Mesothelial cell of epicardium (in vitro differentiated cells): Measurements from ENCODE around the gene KIF3C. TPM values are rescaled to one million over a fixed set of nuclear protein-coding genes. Genes with fewer than 3 reads are reported as not detected.
A peak's percentile ranks its signal among the peaks of the same experiment; 100 is the strongest.

ENCODE experiments used
- DNase-seq, 2 experiments: peaks; one replicate each; pipeline ENCODE4 v3.0.0; 2021; ENCODE audit warnings: low spot score in 2 of 2; ENCODE audit not compliant: unreplicated experiment in 2 of 2
- H3K27ac Mint-ChIP-seq: 2 replicates; pipeline ENCODE4 v1.8.0; 2021; ENCODE audit warnings: mixed read lengths
- H3K27me3 Mint-ChIP-seq: 2 replicates; pipeline ENCODE4 v1.8.0; 2021; ENCODE audit warnings: low read depth, mixed read lengths
- H3K36me3 Mint-ChIP-seq: 2 replicates; pipeline ENCODE4 v1.8.0; 2021; ENCODE audit warnings: mixed read lengths
- H3K4me1 Mint-ChIP-seq: 2 replicates; pipeline ENCODE4 v1.8.0; 2021; ENCODE audit warnings: mixed read lengths
- H3K4me3 Mint-ChIP-seq: 2 replicates; pipeline ENCODE4 v1.8.0; 2021; ENCODE audit warnings: mild to moderate bottlenecking, moderate library complexity, mixed read lengths
- H3K9me3 Mint-ChIP-seq: 2 replicates; pipeline ENCODE4 v1.8.0; 2021; ENCODE audit warnings: mixed read lengths
- total RNA-seq: library from RNA; stranded (reverse); gene quantifications from 3 replicates; pipeline ENCODE4 v1.2.1, GENCODE V29; 2021
- TF ChIP-seq, protein P1 (sequence below): fragments of 200-600 bp; sonication (generic); IDR thresholded peaks from one replicate; pipeline ENCODE4 v1.5.0; 2021; ENCODE audit warnings: antibody characterized with exemption; ENCODE audit not compliant: unreplicated experiment

Gene KIF3C
- total RNA-seq, 1 donor from 2014 or later: 39.5 TPM

GRCh38 chr2:25887624-25888242 lies 94.6 kb downstream of the KIF3C start:
- H3K27ac Mint-ChIP-seq: no peak overlapping the region
- no peak for DNase-seq
- TF ChIP-seq, protein P1, sequence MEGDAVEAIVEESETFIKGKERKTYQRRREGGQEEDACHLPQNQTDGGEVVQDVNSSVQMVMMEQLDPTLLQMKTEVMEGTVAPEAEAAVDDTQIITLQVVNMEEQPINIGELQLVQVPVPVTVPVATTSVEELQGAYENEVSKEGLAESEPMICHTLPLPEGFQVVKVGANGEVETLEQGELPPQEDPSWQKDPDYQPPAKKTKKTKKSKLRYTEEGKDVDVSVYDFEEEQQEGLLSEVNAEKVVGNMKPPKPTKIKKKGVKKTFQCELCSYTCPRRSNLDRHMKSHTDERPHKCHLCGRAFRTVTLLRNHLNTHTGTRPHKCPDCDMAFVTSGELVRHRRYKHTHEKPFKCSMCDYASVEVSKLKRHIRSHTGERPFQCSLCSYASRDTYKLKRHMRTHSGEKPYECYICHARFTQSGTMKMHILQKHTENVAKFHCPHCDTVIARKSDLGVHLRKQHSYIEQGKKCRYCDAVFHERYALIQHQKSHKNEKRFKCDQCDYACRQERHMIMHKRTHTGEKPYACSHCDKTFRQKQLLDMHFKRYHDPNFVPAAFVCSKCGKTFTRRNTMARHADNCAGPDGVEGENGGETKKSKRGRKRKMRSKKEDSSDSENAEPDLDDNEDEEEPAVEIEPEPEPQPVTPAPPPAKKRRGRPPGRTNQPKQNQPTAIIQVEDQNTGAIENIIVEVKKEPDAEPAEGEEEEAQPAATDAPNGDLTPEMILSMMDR: no peak
- H3K36me3 Mint-ChIP-seq: no peaks in the 10 kb centered on the region
- H3K4me3 Mint-ChIP-seq: no peak overlapping the region
- no peaks in the 10 kb centered on the region for H3K9me3 Mint-ChIP-seq
- H3K27me3 Mint-ChIP-seq: peaks cover 38% of the 10 kb centered on the region
- H3K4me1 Mint-ChIP-seq: no peaks in the 10 kb centered on the region

DNA sequence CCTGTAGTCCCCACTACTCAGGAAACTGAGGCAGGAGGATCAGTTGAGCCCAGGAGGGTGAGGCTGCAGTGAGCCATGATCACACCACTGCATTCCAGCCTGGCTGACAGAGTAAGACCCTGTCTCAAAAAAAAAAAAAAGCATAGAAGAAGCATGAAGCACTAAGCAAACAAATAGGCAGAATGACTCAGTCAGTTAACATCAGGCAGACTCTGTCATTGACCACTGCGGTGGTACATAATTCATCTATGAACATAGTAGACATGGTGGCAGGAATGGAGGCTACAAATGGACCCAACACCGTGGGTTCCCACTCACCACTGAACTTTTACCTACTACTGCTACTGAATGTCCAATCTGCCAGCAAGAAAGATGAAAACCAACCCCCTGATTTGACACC lies 96.4 kb downstream of the KIF3C start:
- Mint-ChIP-seq H3K4me3 (no peak overlapping the region), H3K27ac (no peak overlapping the region), H3K27me3 (peaks cover 56% of the 10 kb centered on the region), H3K4me1 (no peaks in the 10 kb centered on the region), H3K9me3 (no peaks in the 10 kb centered on the region), H3K36me3 (no peaks in the 10 kb centered on the region)
- TF ChIP-seq, protein P1: no peak
- DNase-seq: no peak

DNA sequence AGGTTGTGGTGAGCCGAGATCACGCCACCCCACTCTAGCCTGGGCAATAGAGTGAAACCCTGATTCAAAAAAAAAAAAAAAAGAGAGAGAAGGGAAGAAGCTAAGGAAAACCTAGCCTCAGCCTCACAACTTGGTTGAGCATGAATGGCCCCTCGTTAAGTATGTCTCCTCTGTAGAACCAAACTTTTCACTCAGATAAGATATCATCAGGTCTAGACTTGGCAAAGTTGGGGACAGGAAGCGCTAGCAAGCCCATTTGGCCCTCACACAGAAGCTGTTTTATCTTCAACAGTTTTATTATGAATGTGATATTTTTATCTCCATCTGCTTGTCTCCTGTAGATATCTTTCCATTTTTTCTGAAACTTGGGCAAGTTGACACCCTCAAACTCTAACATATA lies 100.5 kb downstream of the KIF3C start:
- Mint-ChIP-seq H3K27me3 (peaks cover 54% of the 10 kb centered on the region), H3K9me3 (no peaks in the 10 kb centered on the region)
- DNase-seq: no peak

DNA sequence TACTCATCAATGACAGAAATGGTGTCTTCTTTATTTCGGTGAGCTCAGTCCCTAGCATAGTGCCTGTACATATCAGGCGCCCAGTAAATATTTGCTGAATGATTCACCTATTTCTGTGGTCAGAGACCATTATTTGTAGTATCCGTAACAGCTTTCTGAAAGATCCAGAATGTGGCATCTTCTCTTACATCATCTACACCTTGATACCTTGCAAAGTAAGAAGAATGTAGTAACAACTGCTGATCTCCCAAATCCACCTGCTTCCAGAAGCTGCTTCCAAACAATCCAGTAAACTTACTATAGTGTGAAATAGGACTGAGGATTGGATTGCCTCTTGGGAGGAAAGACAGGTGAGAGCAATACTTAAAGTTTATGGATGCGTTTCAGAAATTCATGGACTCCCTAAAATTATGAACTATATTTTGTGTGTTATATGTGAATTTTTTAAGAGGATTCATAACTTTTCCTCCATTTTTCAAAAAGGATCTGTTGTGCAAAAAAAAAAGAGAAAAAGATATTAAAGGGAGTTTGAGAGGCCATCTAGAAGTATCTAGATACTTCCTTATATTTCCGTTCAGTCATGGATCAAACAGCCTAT lies 103.1 kb downstream of the KIF3C start:
- no peak for DNase-seq
- TF ChIP-seq, protein P1: no peak
- H3K36me3 Mint-ChIP-seq: no peaks in the 10 kb centered on the region
- no peaks in the 10 kb centered on the region for H3K9me3 Mint-ChIP-seq
- peaks cover 41% of the 10 kb centered on the region for H3K27me3 Mint-ChIP-seq
- H3K4me1 Mint-ChIP-seq: peaks cover 23% of the 10 kb centered on the region
- H3K27ac Mint-ChIP-seq: peak overlapping the region; percentile 99
- H3K4me3 Mint-ChIP-seq: peak overlapping the region; percentile 97

More for the DNA sequence above, 100.5 kb downstream of the KIF3C start:
- Mint-ChIP-seq H3K4me1 (peaks cover 14% of the 10 kb centered on the region), H3K36me3 (no peaks in the 10 kb centered on the region), H3K27ac (no peak overlapping the region), H3K4me3 (no peak overlapping the region)
- TF ChIP-seq, protein P1: no peak

- H3K4me3 Mint-ChIP-seq: peak within 1 kb of the TSS; percentile 97
- TF ChIP-seq, protein P1: no peak
- peaks cover 23% of the 10 kb centered on the region for H3K4me1 Mint-ChIP-seq
- H3K27me3 Mint-ChIP-seq: peaks cover 34% of the 10 kb centered on the region
- H3K36me3 Mint-ChIP-seq: no peaks in the 10 kb centered on the region
- peak; percentile 96 to 97 for DNase-seq
- peak within 1 kb of the TSS; percentile 99 for H3K27ac Mint-ChIP-seq
- H3K9me3 Mint-ChIP-seq: no peaks in the 10 kb centered on the region
These were observed 103.8 kb downstream of the KIF3C start, which contains the start of gene ASXL2 for GRCh38 chr2:25878361-25879132. ASXL2 (minus strand) TSS chr2:25878487; CDS start chr2:25878222, 265 bp downstream.
